GM19468 (cell line): Measurements from ENCODE around the gene TCF19.

Experiments used
- ATAC-seq: cut with Tn5 transposase; IDR thresholded peaks from one replicate; pipeline ENCODE4 v1.9.1; 2021; ENCODE audit warnings: mild to moderate bottlenecking, moderate library complexity, moderate number of reproducible peaks; ENCODE audit not compliant: unreplicated experiment; ENCODE audit errors: extremely low read depth

Gene TCF19

DNA sequence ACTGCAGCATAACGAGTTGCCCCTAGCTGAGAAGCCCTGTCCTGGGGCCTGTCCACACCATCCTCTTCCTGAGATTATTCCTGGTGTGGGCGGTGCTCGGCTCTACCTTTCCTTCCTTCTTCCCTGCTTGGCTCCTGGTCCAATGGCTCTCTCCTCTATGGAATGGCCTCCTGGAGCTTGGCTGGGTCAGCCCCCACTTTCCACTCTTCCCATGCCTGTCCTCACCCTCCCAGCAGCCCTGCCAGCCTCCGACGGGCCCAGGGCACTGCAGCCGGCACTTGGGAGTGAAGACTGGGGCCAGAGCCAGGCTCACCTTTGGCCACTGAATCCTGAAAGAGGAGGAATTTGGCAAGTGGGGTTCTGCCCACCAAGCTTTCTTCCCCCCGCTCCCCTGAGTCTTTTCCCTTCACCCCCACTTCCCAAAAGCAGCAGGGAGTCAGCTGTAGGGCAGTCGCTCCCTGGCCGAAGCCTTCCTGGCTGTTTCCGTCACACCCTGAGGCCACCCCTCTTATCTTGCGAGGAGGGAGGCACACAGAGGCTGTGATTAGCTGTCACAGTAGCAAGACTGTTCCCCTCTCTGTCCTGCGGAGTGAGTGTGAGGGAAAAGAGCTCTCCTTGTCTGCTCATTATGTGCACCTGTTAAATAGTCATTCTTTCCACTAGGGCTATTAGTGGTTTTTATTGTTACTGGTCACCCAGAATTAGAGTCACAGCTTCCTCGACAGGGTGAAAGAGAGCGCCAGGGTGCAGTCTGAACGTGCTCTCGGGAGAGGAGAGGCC, 31.8 kb upstream of the TCF19 start:
- ATAC-seq = no peak

DNA sequence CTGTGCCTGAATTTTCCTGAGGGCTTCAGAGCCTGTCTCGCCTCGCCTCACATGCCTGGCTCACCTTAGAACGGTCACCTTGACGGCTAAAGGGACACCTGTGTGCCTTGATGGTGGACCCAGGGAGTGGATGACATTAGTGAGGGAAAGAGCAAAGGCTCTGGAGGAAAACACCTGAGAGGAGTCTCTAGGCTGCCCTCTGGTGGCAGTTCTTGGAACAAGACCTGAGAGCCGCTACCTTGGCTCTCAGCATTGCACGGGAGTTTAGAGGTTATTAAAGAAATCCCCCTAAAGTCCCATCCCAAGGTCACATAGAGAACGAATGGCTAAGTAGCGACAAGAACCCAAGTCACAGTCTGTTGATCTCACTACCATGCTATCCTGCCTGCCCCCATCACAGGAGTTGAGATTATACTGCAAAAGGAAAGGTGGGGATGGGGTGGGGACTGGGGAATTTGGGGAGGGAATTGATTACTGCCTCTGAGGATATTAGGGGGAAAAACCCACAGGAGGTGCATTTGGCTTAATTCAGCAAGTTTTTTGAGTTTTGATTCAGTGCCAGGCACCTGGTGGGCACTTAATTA, 30.2 kb upstream of the TCF19 start:
- no peak for ATAC-seq

- ATAC-seq = no peak
Measured at GRCh38 chr6:31129130-31129529, 29.3 kb upstream of the TCF19 start.

DNA sequence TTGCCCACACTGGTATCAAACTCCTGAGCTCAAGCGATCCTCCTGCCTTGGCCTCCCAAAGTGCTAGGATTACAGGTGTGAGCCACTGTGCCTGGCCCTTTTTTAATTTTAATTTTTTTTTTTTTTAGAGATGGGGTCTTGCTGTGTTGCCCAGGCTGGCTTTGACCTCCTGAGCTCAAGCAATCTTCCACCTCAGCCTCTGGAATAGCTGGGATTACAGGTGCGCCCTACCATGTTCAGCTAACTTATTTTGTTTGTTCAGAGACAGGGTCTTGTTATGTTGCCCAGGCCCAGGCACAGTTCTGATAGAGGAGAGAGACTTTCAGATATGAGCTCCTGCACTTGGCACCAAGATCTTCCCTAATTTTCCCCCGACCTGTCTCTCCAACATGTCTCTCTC, 27.6 kb upstream of the TCF19 start:
- no peak for ATAC-seq

GRCh38 chr6:31131595-31131994, 26.8 kb upstream of the TCF19 start:
- ATAC-seq = no peak

- no peak for ATAC-seq
Measured at GRCh38 chr6:31132806-31133205, 25.6 kb upstream of the TCF19 start.

- no peak for ATAC-seq
Measured at GRCh38 chr6:31135710-31136109, 22.7 kb upstream of the TCF19 start.

- ATAC-seq = no peak
Measured at GRCh38 chr6:31138982-31139381, 19.4 kb upstream of the TCF19 start, which contains the start of gene PSORS1C2. PSORS1C2 (minus strand) TSS chr6:31139066; CDS start chr6:31139026, 40 bp downstream.

DNA sequence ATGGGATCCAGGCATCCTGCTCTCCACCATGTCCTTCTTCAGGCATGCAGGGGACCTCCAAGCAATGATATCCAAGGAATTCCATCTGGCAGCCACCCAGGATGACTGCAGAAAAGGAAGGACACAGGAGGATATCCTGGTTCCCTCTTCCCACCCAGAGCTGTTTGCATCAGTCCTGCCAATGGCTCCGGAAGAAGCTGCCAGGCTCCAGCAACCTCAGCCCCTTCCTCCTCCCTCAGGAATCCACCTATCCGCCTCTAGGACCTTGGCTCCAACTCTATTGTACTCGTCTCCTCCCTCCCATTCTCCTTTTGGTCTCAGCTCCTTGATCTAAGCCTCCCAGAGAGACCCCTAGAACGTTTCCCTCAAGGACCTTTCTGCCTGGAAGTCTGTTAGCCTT, 18.8 kb upstream of the TCF19 start:
- no peak for ATAC-seq

GRCh38 chr6:31140643-31141042, 17.7 kb upstream of the TCF19 start:
- no peak for ATAC-seq

DNA sequence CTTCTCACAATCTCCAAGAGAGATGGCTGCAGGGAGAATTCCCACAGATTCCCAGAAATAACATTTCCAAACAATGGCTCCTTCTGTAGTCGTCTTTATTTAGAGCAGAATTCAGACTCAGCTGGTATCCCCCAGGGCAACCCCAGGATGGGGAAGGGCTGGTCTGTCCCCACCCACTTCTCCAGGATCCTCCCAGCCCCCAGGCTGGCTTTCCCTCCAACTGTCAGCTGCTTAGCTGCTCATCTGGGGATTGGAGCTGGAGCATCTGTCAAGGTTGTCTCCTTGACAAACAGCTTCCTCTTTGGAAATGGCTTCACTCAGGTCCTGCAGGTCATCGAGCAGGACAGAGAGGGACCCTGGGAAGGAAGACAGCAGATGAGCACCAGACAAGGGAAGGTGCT, 16.0 kb upstream of the TCF19 start:
- ATAC-seq = no peak

- no peak for ATAC-seq
Measured at GRCh38 chr6:31143148-31143547, 15.2 kb upstream of the TCF19 start.

GRCh38 chr6:31144296-31144969, 14.0 kb upstream of the TCF19 start:
- no peak for ATAC-seq

GRCh38 chr6:31144970-31145340, 13.4 kb upstream of the TCF19 start:
- ATAC-seq = no peak

GRCh38 chr6:31145386-31145785, 13.0 kb upstream of the TCF19 start:
- no peak for ATAC-seq

- ATAC-seq = no peak
Measured at GRCh38 chr6:31149827-31150447, 8.5 kb upstream of the TCF19 start.

- no peak for ATAC-seq
Measured at GRCh38 chr6:31152781-31153180, 5.6 kb upstream of the TCF19 start.

DNA sequence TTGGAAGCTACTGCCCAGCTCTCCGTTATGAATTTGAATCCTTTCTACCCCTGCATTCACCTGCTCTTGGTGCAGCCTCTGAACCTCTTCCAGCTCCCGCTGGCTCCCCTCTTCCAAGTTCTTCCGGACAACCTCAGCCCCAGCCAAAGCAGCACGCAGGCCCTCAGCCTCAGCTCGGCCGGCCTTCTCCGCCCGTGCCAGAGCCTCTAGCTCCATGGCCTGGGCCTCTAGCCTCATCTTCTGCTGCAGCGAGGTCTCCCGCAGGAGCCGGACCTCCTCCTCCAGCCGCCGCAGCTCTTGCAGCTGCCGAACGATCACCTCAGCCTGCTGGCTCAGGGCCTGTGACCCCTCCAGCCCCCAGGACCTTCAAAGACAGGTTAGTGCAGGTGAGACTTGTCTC, 4.0 kb upstream of the TCF19 start:
- ATAC-seq = no peak

GRCh38 chr6:31156641-31157040, 1.7 kb upstream of the TCF19 start:
- ATAC-seq = no peak

DNA sequence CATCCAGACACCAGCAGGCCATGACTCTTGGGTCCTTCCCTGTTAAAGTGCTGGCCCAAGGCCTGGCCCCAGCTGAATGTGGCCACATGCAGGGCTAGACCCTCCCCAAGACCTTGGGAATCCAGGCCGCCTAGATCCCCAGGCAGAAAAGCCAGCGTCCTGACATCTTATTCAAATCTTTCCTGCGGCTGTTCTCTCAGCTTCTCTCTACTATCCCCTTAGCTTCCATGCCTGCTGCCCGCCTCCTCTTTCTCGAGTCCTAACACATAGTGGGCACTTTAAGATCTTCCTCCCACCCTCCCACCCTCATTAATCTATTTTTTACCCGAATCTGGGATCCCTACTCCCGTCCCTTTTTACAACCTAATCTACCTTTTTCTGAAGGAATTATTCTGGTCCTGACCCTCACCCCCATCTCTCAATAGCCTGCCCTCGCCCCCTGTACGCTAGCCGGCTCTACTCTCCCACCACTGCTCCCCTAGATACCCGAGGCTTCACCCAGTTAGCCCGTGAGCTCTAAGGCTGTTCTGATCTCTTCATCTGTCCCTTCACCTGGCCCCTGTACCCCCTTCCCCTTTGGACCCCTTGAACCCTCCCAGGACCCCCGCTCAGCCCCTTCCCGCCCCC, 763 bp upstream of the TCF19 start, which contains the start of gene CCHCR1:
CCHCR1 (minus strand) TSS at position 290 of the 627 bp plus-strand sequence; CDS start at position 88, 202 bp downstream.
- no peak for ATAC-seq
